Endothelial cell of umbilical vein (primary cell): Measurements from ENCODE around the gene TOMM20.

Experiments used
- CTCF ChIP-seq, 2 donors: IDR thresholded peaks; 1 replicate in 1 of 2; 2 replicates in 1 of 2; pipeline ENCODE4 v1.5.1; 2011; ENCODE audit warnings: low read length in 2 of 2, mild to moderate bottlenecking in 2 of 2, moderate library complexity in 2 of 2, control low read depth in 1 of 2, inconsistent platforms in 1 of 2, low read depth in 1 of 2; ENCODE audit not compliant: insufficient read depth in 1 of 2; ENCODE audit errors: extremely low read depth in 1 of 2
- EZH2 ChIP-seq: IDR thresholded peaks from 2 replicates; pipeline ENCODE4 v1.6.1; 2012; ENCODE audit warnings: borderline replicate concordance, low read depth, mild to moderate bottlenecking, moderate library complexity, low read length, inconsistent platforms; ENCODE audit not compliant: severe bottlenecking
- GATA2 ChIP-seq: IDR thresholded peaks from 2 replicates; pipeline ENCODE4 v1.7.0; 2011; ENCODE audit warnings: low read depth, mild to moderate bottlenecking, moderate library complexity, mixed read lengths, low read length; ENCODE audit not compliant: insufficient read length, insufficient read depth
- JUN ChIP-seq: IDR thresholded peaks from 2 replicates; pipeline ENCODE4 v1.6.1; 2011; ENCODE audit warnings: borderline replicate concordance, low read depth; ENCODE audit not compliant: insufficient read length, insufficient read depth
- MYC ChIP-seq: IDR thresholded peaks from one replicate; pipeline ENCODE4 v1.6.1; 2011; ENCODE audit warnings: mild to moderate bottlenecking, low read depth, low read length
- POLR2A ChIP-seq: IDR thresholded peaks from 2 replicates; pipeline ENCODE4 v1.6.1; 2012; ENCODE audit warnings: low read depth, mild to moderate bottlenecking, control low read depth, low read length
- POLR2AphosphoS5 ChIP-seq: IDR thresholded peaks from 2 replicates; pipeline ENCODE4 v1.6.1; 2012; ENCODE audit warnings: low read depth, mild to moderate bottlenecking, control low read depth, low read length, moderate library complexity; ENCODE audit not compliant: insufficient read depth
- TF ChIP-seq, protein P1 (sequence below): IDR thresholded peaks from 2 replicates; pipeline ENCODE4 v1.6.1; 2011; ENCODE audit not compliant: insufficient read depth, insufficient read length

DNA sequence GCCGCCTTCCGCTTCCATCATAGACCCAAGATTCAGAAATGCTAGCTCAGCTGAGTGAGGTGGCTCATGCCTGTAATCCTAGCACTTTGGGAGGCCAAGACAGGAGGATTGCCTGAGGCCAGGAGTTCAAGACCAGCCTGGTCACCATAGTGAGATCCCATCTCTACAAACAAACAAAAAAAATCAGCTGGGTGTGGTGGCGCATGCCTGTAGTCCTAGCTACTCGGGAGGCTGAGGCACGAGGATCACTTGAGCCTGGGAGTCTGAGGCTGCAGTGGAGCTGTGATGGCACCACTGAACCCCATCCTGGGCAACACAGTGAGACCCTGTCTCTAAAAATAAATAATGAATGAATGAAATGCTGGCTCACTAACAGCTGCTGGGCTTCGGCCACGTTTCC is 39.7 kb downstream of the TOMM20 start:
- TF ChIP-seq POLR2A (no peak), CTCF (IDR thresholded peaks at IDR 0.05; ENCODE audit: extremely low read depth in 1 of 2, insufficient read depth in 1 of 2, low read depth in 1 of 2, low read length in 2 of 2) (no peak), EZH2 (no peak), GATA2 (no peak), JUN (no peak), MYC (no peak), POLR2AphosphoS5 (no peak)
- TF ChIP-seq, protein P1, sequence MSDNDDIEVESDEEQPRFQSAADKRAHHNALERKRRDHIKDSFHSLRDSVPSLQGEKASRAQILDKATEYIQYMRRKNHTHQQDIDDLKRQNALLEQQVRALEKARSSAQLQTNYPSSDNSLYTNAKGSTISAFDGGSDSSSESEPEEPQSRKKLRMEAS: no peak
